HL-60 (cell line): ENCODE results near the gene EXOSC9.

Source experiments
- DNase-seq, 2 experiments: peaks; one replicate each; pipeline ENCODE4 v3.0.0-alpha.2; 2010 to 2020; ENCODE audit warnings: low read depth in 1 of 2, low spot score in 1 of 2
- H3K27ac ChIP-seq: fragments of 250-450 bp; sonication (Bioruptor Pico); replicated peaks from 2 replicates; pipeline ENCODE4 v1.5.1; 2020; ENCODE audit warnings: mild to moderate bottlenecking, moderate library complexity
- H3K27me3 ChIP-seq: fragments of 250-450 bp; sonication (Bioruptor Pico); 2 replicates; pipeline ENCODE4 v1.5.1; 2021; ENCODE audit warnings: mild to moderate bottlenecking, moderate library complexity; ENCODE audit not compliant: insufficient read depth, poor library complexity, severe bottlenecking
- H3K4me3 ChIP-seq: replicated peaks from 2 replicates; pipeline ENCODE4 v1.5.1; 2011; ENCODE audit warnings: mild to moderate bottlenecking, control low read depth, low read length; ENCODE audit not compliant: insufficient read depth
- CTCF ChIP-seq: IDR thresholded peaks from one replicate; pipeline ENCODE4 v1.5.1; 2011; ENCODE audit warnings: low read length, control low read depth, inconsistent platforms; ENCODE audit not compliant: insufficient read depth
- GABPA ChIP-seq: IDR thresholded peaks from 2 replicates; pipeline ENCODE4 v1.6.1; 2012; ENCODE audit warnings: low read depth
- POLR2AphosphoS5 ChIP-seq: IDR thresholded peaks from 2 replicates; pipeline ENCODE4 v1.6.1; 2012; ENCODE audit warnings: low read depth
- REST ChIP-seq: IDR thresholded peaks from 2 replicates; pipeline ENCODE4 v1.6.1; 2012; ENCODE audit warnings: low read depth; ENCODE audit not compliant: insufficient replicate concordance
- SPI1 ChIP-seq: IDR thresholded peaks from 2 replicates; pipeline ENCODE4 v1.6.1; 2012; ENCODE audit warnings: low read depth, mild to moderate bottlenecking, borderline replicate concordance

Gene EXOSC9

GRCh38 chr4:121777625-121778024 is 23.5 kb upstream of the EXOSC9 start:
- DNase-seq: no peak
- TF ChIP-seq SPI1: no peak
- no peak for TF ChIP-seq POLR2AphosphoS5
- no peak for TF ChIP-seq GABPA
- TF ChIP-seq CTCF: no peak
- no peak for TF ChIP-seq REST

GRCh38 chr4:121778991-121779628 is 22.0 kb upstream of the EXOSC9 start:
- Histone ChIP-seq H3K27me3 (no peaks in the 10 kb centered on the region), H3K4me3 (no peak overlapping the region), H3K27ac (no peak overlapping the region)
- DNase-seq: no peak
- TF ChIP-seq CTCF (no peak), GABPA (no peak), SPI1 (no peak), REST (no peak), POLR2AphosphoS5 (no peak)

More at GRCh38 chr4:121777625-121778024, 23.5 kb upstream of the EXOSC9 start:
- H3K4me3 ChIP-seq: no peak overlapping the region
- H3K27me3 ChIP-seq: no peaks in the 10 kb centered on the region
- H3K27ac ChIP-seq: no peak overlapping the region

- no peak for DNase-seq
- H3K27me3 ChIP-seq: no peaks in the 10 kb centered on the region
- no peak overlapping the region for H3K27ac ChIP-seq
Measured at GRCh38 chr4:121783210-121783609, 17.9 kb upstream of the EXOSC9 start.

More at GRCh38 chr4:121783210-121783609, 17.9 kb upstream of the EXOSC9 start:
- TF ChIP-seq GABPA: no peak
- TF ChIP-seq POLR2AphosphoS5: no peak
- no peak for TF ChIP-seq SPI1
- no peak for TF ChIP-seq REST
- TF ChIP-seq CTCF: no peak
- H3K4me3 ChIP-seq: no peak overlapping the region
